Measurements from ENCODE around the gene TM9SF3.

GRCh38 chr10:96516337-96516736 lies 70.5 kb downstream of the TM9SF3 start:
- no peak for TF ChIP-seq POLR2A (IDR thresholded peaks at IDR 0.05; ENCODE audit: low read length)
- TF ChIP-seq GATA1 (IDR thresholded peaks at IDR 0.05; ENCODE audit: low read depth, low read length), result no peak
